ENCODE results near the gene CD70. TPM values are rescaled to one million over a fixed set of nuclear protein-coding genes. Genes with fewer than 3 reads are reported as not detected.
"Not testable (repeated sequence)": the region's sequence is repeated elsewhere in the genome, so short reads cannot be mapped to it uniquely, and the experiment has no call there.

The CD70 gene
- total RNA-seq, 1 donor from 2014 or later: 2.6 TPM

DNA sequence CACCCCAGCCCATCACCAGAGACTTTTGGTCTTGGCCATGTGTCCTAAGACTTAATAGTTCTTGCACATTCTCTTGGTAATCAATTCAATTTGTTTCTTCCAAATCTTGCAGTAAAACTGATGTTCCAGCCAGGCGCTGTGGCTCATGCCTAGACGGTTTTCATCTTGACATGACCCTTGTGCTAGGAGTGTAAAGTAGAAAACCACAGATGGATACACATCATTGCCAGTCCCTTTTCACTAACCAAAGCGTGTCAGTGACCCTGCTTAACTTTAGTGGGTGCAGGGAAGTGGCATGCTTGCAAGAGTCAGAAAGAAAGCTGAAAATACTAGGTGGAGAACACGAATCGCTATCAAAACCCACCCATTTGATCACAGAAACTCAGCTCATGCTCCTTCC, 18.0 kb upstream of the CD70 start:
- Histone ChIP-seq H3K9me3 (no peaks in the 10 kb centered on the region), H3K4me3 (no peak overlapping the region), H3K27me3 (ENCODE audit: low read depth) (peaks cover 23% of the 10 kb centered on the region), H3K36me3 (no peaks in the 10 kb centered on the region), H3K4me1 (no peaks in the 10 kb centered on the region), H3K27ac (no peak overlapping the region)
- ATAC-seq (no peak), DNase-seq (no peak)
- intact Hi-C loops (cut with DNase I): no loop called here
- TF ChIP-seq, protein P1, sequence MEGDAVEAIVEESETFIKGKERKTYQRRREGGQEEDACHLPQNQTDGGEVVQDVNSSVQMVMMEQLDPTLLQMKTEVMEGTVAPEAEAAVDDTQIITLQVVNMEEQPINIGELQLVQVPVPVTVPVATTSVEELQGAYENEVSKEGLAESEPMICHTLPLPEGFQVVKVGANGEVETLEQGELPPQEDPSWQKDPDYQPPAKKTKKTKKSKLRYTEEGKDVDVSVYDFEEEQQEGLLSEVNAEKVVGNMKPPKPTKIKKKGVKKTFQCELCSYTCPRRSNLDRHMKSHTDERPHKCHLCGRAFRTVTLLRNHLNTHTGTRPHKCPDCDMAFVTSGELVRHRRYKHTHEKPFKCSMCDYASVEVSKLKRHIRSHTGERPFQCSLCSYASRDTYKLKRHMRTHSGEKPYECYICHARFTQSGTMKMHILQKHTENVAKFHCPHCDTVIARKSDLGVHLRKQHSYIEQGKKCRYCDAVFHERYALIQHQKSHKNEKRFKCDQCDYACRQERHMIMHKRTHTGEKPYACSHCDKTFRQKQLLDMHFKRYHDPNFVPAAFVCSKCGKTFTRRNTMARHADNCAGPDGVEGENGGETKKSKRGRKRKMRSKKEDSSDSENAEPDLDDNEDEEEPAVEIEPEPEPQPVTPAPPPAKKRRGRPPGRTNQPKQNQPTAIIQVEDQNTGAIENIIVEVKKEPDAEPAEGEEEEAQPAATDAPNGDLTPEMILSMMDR (IDR thresholded peaks at IDR 0.05): no peak

DNA sequence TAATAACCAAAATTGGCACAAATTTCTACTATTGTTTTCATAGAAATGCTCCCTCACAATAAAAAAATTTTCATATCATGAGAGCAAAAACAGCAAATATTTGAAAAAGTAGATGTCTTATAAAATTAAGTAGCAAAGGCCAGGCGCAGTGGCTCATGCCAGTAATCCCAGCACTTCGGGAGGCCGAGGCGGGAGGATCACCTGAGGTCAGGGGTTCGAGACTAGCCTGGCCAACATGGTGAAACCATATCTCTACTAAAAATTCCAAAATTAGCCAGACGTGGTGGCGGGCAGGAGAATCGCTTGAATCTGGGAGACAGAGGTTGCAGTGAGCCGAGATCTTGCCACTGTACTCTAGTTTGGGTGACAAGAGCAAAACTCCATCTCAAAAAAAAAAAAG, 17.2 kb upstream of the CD70 start:
- peaks cover 19% of the 10 kb centered on the region for H3K27me3 ChIP-seq (ENCODE audit: low read depth)
- H3K4me3 ChIP-seq; H3K9me3 ChIP-seq; intact Hi-C loops (cut with DNase I); H3K27ac ChIP-seq; H3K4me1 ChIP-seq; ATAC-seq; H3K36me3 ChIP-seq; DNase-seq: not testable (repeated sequence)

DNA sequence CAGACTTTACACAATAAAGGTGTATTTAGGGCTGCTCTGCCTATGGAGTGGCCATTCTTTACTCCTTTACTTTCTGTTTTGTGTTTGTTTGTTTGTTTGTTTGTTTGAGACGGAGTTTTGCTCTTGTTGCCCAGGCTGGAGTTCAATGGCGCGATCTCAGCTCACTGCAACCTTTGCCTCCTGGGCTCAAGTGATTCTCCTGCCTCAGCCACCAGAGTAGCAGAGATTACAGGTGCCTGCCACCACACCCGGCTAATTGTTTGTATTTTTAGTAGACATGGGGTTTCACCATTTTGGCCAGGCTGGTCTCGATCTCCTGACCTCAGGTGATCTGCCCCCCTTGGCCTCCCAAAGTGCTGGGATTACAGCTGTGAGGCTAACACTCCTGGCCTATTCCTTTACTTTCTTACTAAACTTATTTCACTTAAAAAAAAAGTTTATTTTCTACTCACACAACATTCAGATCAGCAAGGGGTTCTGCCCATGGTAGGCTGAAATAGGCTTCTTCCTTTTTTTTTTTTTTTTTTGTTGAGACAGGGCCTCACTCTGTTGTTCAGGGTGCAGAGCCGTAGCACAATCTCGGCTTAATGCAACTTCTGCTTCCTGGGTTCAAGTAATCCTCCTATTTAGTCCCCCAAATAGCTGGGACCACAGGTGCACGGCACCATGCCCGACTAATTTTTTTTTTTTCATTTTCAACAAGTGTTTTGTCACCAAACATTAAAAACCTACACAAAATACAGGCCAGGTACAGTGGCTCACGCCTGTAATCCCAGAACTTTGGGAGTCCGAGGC, 15.5 kb upstream of the CD70 start:
- intact Hi-C loops (cut with DNase I); H3K4me3 ChIP-seq; ATAC-seq; H3K27ac ChIP-seq; H3K36me3 ChIP-seq; H3K4me1 ChIP-seq; DNase-seq; H3K9me3 ChIP-seq: not testable (repeated sequence)
- H3K27me3 ChIP-seq (ENCODE audit: low read depth): peaks cover 13% of the 10 kb centered on the region

DNA sequence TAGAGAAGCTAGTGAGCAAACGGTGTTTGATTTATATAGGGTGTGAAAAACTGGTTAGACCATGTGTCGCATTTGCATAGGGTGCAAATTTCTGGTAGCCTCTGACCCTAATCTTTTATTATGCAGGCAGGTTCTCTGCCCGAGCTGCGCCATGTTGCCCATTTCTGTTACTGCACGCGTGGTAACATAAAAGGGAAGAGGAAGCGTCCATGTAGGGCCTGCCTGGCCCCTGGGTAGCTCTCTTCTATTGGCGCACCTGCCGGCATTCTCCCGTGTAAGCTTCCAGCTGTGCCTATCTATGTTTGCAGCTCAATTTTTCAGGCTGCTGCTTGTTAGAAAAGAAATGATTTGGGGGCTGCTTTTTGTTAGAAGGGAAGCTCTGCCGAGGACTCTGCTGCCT, 14.0 kb upstream of the CD70 start:
- TF ChIP-seq, protein P1 (IDR thresholded peaks at IDR 0.05): no peak
- Histone ChIP-seq H3K27ac (no peak overlapping the region), H3K4me3 (no peak overlapping the region), H3K4me1 (no peaks in the 10 kb centered on the region), H3K9me3 (no peaks in the 10 kb centered on the region), H3K27me3 (ENCODE audit: low read depth) (peaks cover 4% of the 10 kb centered on the region), H3K36me3 (no peaks in the 10 kb centered on the region)
- intact Hi-C loops (cut with DNase I): no loop called here
- ATAC-seq: no peak
- DNase-seq: no peak

GRCh38 chr19:6602729-6603114, 11.8 kb upstream of the CD70 start:
- no peak overlapping the region for H3K27ac ChIP-seq
- no peak for DNase-seq
- no peak for ATAC-seq
- intact Hi-C loops (cut with DNase I): no loop called here
- no peaks in the 10 kb centered on the region for H3K27me3 ChIP-seq (ENCODE audit: low read depth)
- H3K36me3 ChIP-seq: no peaks in the 10 kb centered on the region
- H3K4me3 ChIP-seq: no peak overlapping the region
- H3K4me1 ChIP-seq: no peaks in the 10 kb centered on the region
- no peaks in the 10 kb centered on the region for H3K9me3 ChIP-seq
- TF ChIP-seq, protein P1 (IDR thresholded peaks at IDR 0.05): no peak

DNA sequence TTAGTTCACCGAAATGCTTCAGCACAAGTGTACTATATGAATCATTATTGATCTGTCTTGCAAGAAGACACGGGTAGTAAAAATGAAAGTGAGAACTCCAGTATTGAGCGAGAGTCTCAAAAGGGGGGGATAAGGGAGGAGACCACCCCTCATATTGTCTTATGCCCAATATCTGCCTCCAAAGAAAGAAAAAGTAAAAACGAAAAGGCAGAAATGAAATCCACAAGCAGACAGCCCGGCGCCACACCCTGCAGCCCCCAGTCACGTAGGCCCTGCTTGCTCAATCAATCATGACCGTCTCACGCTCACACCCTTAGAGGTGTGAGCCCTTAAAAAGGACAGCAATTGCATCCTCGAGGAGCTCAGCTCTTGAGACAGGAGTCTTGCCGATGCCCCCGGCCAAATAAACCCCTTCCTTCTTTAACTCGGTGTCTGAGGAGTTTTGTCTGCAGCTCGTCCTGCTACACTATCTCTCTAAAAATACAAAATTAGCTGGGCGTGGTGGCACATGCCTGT, 10.6 kb upstream of the CD70 start:
- H3K36me3 ChIP-seq; H3K27ac ChIP-seq; H3K27me3 ChIP-seq (ENCODE audit: low read depth); ATAC-seq; DNase-seq; intact Hi-C loops (cut with DNase I); H3K9me3 ChIP-seq; H3K4me1 ChIP-seq; H3K4me3 ChIP-seq: not testable (repeated sequence)

DNA sequence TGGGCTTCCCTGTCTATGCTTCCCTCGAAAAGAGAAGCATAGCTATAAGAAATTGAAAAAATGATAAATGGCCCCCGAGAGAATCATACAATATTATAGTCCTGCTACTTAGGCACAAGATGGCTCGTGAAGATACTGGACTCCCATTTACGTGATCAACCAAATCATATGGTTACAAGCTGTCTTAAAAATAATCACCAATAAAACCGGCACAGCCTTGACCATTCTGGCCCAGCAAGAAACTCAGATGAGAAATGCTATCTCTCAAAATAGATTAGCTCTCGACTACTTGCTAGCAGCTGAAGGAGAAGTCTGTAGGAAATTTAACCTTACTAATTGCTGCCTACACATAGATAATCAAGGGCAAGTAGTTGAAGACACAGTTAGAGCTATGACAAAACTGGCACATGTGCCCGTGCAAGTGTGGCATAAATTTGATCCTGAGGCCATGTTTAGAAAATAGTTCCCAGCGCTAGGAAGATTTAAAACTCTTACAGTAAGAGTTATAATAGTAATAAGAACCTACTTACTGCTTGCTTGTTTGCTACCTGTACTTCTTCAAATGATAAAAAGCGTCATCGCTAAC, 10.1 kb upstream of the CD70 start:
- H3K27me3 ChIP-seq (ENCODE audit: low read depth); H3K9me3 ChIP-seq; H3K4me3 ChIP-seq; H3K36me3 ChIP-seq; H3K4me1 ChIP-seq; DNase-seq; H3K27ac ChIP-seq; ATAC-seq; intact Hi-C loops (cut with DNase I): not testable (repeated sequence)

All from lower lobe of right lung (tissue), 2 donors.